GM23338 (cell line): ENCODE data around the gene BEST2. TPM values are rescaled to one million over a fixed set of nuclear protein-coding genes. Genes with fewer than 3 reads are reported as not detected.

Experiments
- ATAC-seq: fragments of 200-7000 bp; cut with Tn5 transposase; 3 replicates; pipeline ENCODE4 v1.9.1; 2020
- DNase-seq: peaks from one replicate; pipeline ENCODE4 v3.0.0-alpha.2; 2015; ENCODE audit warnings: low spot score
- H2AFZ ChIP-seq: fragments of 200-600 bp; sonication (generic); 2 replicates; pipeline ENCODE4 v1.8.0; 2016; ENCODE audit warnings: antibody characterized with exemption, mild to moderate bottlenecking, moderate library complexity
- H3F3A ChIP-seq: fragments of 200-600 bp; sonication (generic); replicated peaks from 2 replicates; pipeline ENCODE4 v1.8.0; 2017; ENCODE audit warnings: antibody characterized with exemption, mixed run types, low read depth
- H3K27ac ChIP-seq: fragments of 200-600 bp; sonication (generic); 2 replicates; pipeline ENCODE4 v1.6.1; 2016; ENCODE audit warnings: low read depth
- H3K27me3 ChIP-seq: fragments of 200-600 bp; sonication (generic); 2 replicates; pipeline ENCODE4 v1.8.0; 2016; ENCODE audit warnings: mild to moderate bottlenecking, mixed run types, moderate library complexity; ENCODE audit not compliant: insufficient read depth
- H3K36me3 ChIP-seq: fragments of 200-600 bp; sonication (generic); 2 replicates; pipeline ENCODE4 v1.8.0; 2016; ENCODE audit warnings: mild to moderate bottlenecking; ENCODE audit not compliant: insufficient read depth
- H3K4me1 ChIP-seq: fragments of 200-600 bp; sonication (generic); 2 replicates; pipeline ENCODE4 v1.8.0; 2016; ENCODE audit warnings: mild to moderate bottlenecking, moderate library complexity; ENCODE audit not compliant: insufficient read depth
- H3K4me2 ChIP-seq: fragments of 200-600 bp; sonication (generic); 2 replicates; pipeline ENCODE4 v1.7.1; 2017; ENCODE audit warnings: mixed run types
- H3K4me3 ChIP-seq: fragments of 200-600 bp; sonication (generic); 2 replicates; pipeline ENCODE4 v1.6.1; 2016; ENCODE audit warnings: mixed run types
- H3K79me2 ChIP-seq: fragments of 200-600 bp; sonication (generic); replicated peaks from 2 replicates; pipeline ENCODE4 v1.8.0; 2017; ENCODE audit warnings: mild to moderate bottlenecking; ENCODE audit not compliant: insufficient read depth
- H3K9me2 ChIP-seq: fragments of 200-600 bp; sonication (generic); 2 replicates; pipeline ENCODE4 v1.8.0; 2017; ENCODE audit not compliant: insufficient read depth
- H4K20me1 ChIP-seq: fragments of 200-600 bp; sonication (generic); replicated peaks from 2 replicates; pipeline ENCODE4 v1.8.0; 2017; ENCODE audit warnings: mild to moderate bottlenecking; ENCODE audit not compliant: insufficient read depth
- H3K27ac Mint-ChIP-seq: 2 replicates; pipeline ENCODE4 v1.8.0; 2020; ENCODE audit warnings: inconsistent platforms, mild to moderate bottlenecking, moderate library complexity, mixed read lengths
- H3K27me3 Mint-ChIP-seq: 3 replicates; pipeline ENCODE4 v1.8.0; 2022; ENCODE audit warnings: low read depth, mild to moderate bottlenecking, moderate library complexity, mixed read lengths, inconsistent platforms; ENCODE audit not compliant: insufficient read depth, poor library complexity
- H3K36me3 Mint-ChIP-seq: 3 replicates; pipeline ENCODE4 v1.8.0; 2021; ENCODE audit warnings: low read depth, mild to moderate bottlenecking, inconsistent platforms, moderate library complexity, mixed read lengths
- H3K4me1 Mint-ChIP-seq: 3 replicates; pipeline ENCODE4 v1.8.0; 2020; ENCODE audit warnings: mild to moderate bottlenecking, inconsistent platforms, mixed read lengths
- H3K4me3 Mint-ChIP-seq: 3 replicates; pipeline ENCODE4 v1.8.0; 2021; ENCODE audit warnings: moderate library complexity, mild to moderate bottlenecking, inconsistent platforms, mixed read lengths
- H3K9me3 Mint-ChIP-seq: 3 replicates; pipeline ENCODE4 v1.8.0; 2020; ENCODE audit warnings: moderate library complexity, mild to moderate bottlenecking, inconsistent platforms, mixed read lengths
- CREB1 ChIP-seq: fragments of 250-450 bp; sonication (Bioruptor Pico); IDR thresholded peaks from 2 replicates; pipeline ENCODE4 v1.5.0; 2020; ENCODE audit warnings: low read depth, mild to moderate bottlenecking, moderate library complexity
- CTCF ChIP-seq, 2 experiments: fragments of 200-600 bp in 1 of 2; sonication (generic) in 1 of 2; conservative IDR thresholded peaks; 2 replicates each; pipeline versions ENCODE4 v1.5.1 to v1.6.1; 2016 to 2017; ENCODE audit warnings: antibody characterized with exemption in 2 of 2, low read depth in 2 of 2, mild to moderate bottlenecking in 2 of 2, moderate library complexity in 1 of 2
- ETS1 ChIP-seq: IDR thresholded peaks from 2 replicates; pipeline ENCODE4 v1.6.1; 2016; ENCODE audit warnings: antibody characterized with exemption
- EZH2 ChIP-seq: fragments of 200-600 bp; sonication (generic); IDR thresholded peaks from one replicate; pipeline ENCODE4 v1.8.0; 2017; ENCODE audit warnings: antibody characterized with exemption, mild to moderate bottlenecking, low read depth; ENCODE audit not compliant: unreplicated experiment
- EZH2phosphoT487 ChIP-seq: fragments of 200-600 bp; sonication (generic); IDR thresholded peaks from one replicate; pipeline ENCODE4 v1.8.1; 2018; ENCODE audit warnings: antibody characterized with exemption; ENCODE audit not compliant: unreplicated experiment
- JUNB ChIP-seq: IDR thresholded peaks from one replicate; pipeline ENCODE4 v1.6.1; 2016; ENCODE audit warnings: antibody characterized with exemption; ENCODE audit not compliant: unreplicated experiment
- POLR2AphosphoS5 ChIP-seq: IDR thresholded peaks from 2 replicates; pipeline ENCODE4 v1.6.1; 2016; ENCODE audit warnings: antibody characterized with exemption, low read depth
- REST ChIP-seq: IDR thresholded peaks from one replicate; pipeline ENCODE4 v1.6.1; 2018; ENCODE audit warnings: antibody characterized with exemption; ENCODE audit not compliant: unreplicated experiment
- STAT1 ChIP-seq: IDR thresholded peaks from one replicate; pipeline ENCODE4 v1.6.1; 2016; ENCODE audit warnings: antibody characterized with exemption; ENCODE audit not compliant: unreplicated experiment
- ZNF331 ChIP-seq: fragments of 250-450 bp; sonication (Bioruptor Pico); IDR thresholded peaks from 2 replicates; pipeline ENCODE4 v1.5.0; 2020; ENCODE audit warnings: low read depth, mild to moderate bottlenecking, moderate library complexity
- ZNF462 ChIP-seq: fragments of 250-450 bp; sonication (Bioruptor Pico); IDR thresholded peaks from 2 replicates; pipeline ENCODE4 v1.5.0; 2020; ENCODE audit warnings: mild to moderate bottlenecking, moderate library complexity
- polyA plus RNA-seq: library from polyadenylated mRNA; unstranded; fragments of >200 nt; fragmentation: Nextera tagmentation; extraction: Ambion mirVana; gene quantifications from 2 replicates; pipeline ENCODE4 v1.2.1, GENCODE V29; 2016
- total RNA-seq: library from RNA; depleted of rRNA; stranded (reverse); fragments of >200 nt; shearing (Covaris generic); gene quantifications from 2 replicates; pipeline ENCODE4 v1.2.3, GENCODE V29; 2014

Gene BEST2
- total and polyA plus RNA-seq, 2 experiments from 2014 or later: 1.2 to 10.4 TPM

GRCh38 chr19:12769689-12770088 lies 18.1 kb downstream of the BEST2 start:
- 0 out of 2 replicates have a peak, but pooled peaks cover 10% of the 10 kb centered on the region for H3K36me3 ChIP-seq
- H3K4me3 Mint-ChIP-seq: peak overlapping the region; percentile 42; the same call in 2 of the 3 replicates
- H3K79me2 ChIP-seq: peaks cover 9% of the 10 kb centered on the region; the same call in 1 of the 2 replicates
- peak overlapping the region; percentile 43; the same call in 1 of the 2 replicates for H3K4me3 ChIP-seq
- peaks cover 26% of the 10 kb centered on the region for H3K4me1 Mint-ChIP-seq
- ATAC-seq (peak; percentile 72), DNase-seq (peak; percentile 94)
- peaks cover 32% of the 10 kb centered on the region for H3F3A ChIP-seq
- H3K27me3 ChIP-seq: no peaks in the 10 kb centered on the region
- TF ChIP-seq ZNF462 (CRISPR knock-in tag) (no peak), JUNB (no peak), ZNF331 (CRISPR knock-in tag) (no peak), STAT1 (no peak), CTCF (conservative IDR thresholded peaks at IDR 0.05; ENCODE audit: low read depth in 2 of 2) (peak in 1 of 2 experiments; percentile 44; a peak in 2 of 4 replicates), REST (no peak), CREB1 (CRISPR knock-in tag) (peak; percentile 55), EZH2 (no peak), POLR2AphosphoS5 (peak; percentile 39; the same call in 1 of the 2 replicates), ETS1 (no peak), EZH2phosphoT487 (no peak)
- H3K36me3 Mint-ChIP-seq: peaks cover 51% of the 10 kb centered on the region
- H3K4me2 ChIP-seq: peak overlapping the region; percentile 76
- H3K9me3 Mint-ChIP-seq: peaks cover 3% of the 10 kb centered on the region; the same call in 2 of the 3 replicates
- H3K9me2 ChIP-seq: no peaks in the 10 kb centered on the region
- H2AFZ ChIP-seq: no peak overlapping the region
- no peak overlapping the region for H3K27ac Mint-ChIP-seq
- H3K27me3 Mint-ChIP-seq: peaks cover 28% of the 10 kb centered on the region
- H3K4me1 ChIP-seq: peaks cover 9% of the 10 kb centered on the region; the same call in 1 of the 2 replicates
- H3K27ac ChIP-seq: peak overlapping the region; percentile 75; the same call in 1 of the 2 replicates
- H4K20me1 ChIP-seq: no peaks in the 10 kb centered on the region; the same call in 1 of the 2 replicates
